PFSK-1 (cell line): ENCODE measurements around the gene CFAP299.

Experiments used
- POLR2AphosphoS5 ChIP-seq: IDR thresholded peaks from 2 replicates; pipeline ENCODE4 v1.6.1; 2012; ENCODE audit warnings: low read depth, mild to moderate bottlenecking, control low read depth, low read length, moderate library complexity
- SIN3A ChIP-seq: IDR thresholded peaks from 2 replicates; pipeline ENCODE4 v1.6.1; 2012; ENCODE audit warnings: mild to moderate bottlenecking, low read length, moderate library complexity, borderline replicate concordance; ENCODE audit not compliant: insufficient read depth
- TAF1 ChIP-seq: IDR thresholded peaks from 2 replicates; pipeline ENCODE4 v1.6.1; 2012; ENCODE audit warnings: low read length, control low read depth, borderline replicate concordance; ENCODE audit not compliant: insufficient read depth

DNA sequence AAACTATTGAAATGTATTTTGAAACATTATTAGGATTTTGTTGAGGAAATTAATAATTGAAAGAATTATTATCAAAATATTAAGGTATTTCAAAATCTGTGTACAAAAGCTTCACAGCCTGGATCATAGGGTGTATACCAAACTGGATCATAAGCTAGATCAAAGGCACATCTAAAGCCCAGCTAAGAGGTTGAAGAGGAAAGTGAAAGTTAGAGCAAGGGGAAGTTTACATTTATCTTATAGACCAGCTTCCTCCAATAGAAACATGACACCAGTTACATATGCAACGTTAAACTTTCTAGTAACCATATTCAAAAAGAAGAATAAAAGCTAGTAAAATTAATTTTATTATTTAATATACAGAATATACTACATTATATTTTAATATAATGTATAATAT is 467.8 kb downstream of the CFAP299 start:
- no peak for TF ChIP-seq TAF1
- TF ChIP-seq POLR2AphosphoS5 = no peak
- TF ChIP-seq SIN3A = no peak
